Activated CD8-positive, alpha-beta memory T cell treated with anti-CD3 and anti-CD28 coated beads for 36 hours (primary cell): ENCODE results near the gene MPI. TPM values are rescaled to one million over a fixed set of nuclear protein-coding genes. Genes with fewer than 3 reads are reported as not detected.
"Not testable (repeated sequence)": the region's sequence is repeated elsewhere in the genome, so short reads cannot be mapped to it uniquely, and the experiment has no call there.

Experiments used
- CTCF ChIA-PET: fragments of 350-600 bp; sonication (Branson Sonifier 250); formaldehyde crosslinking; loops from one replicate; lab custom pipeline; 2021; ENCODE audit warnings: antibody characterized with exemption; lab: Charles Lee
- POLR2A ChIA-PET: fragments of 350-600 bp; sonication (Branson Sonifier 250); formaldehyde crosslinking; loops from one replicate; lab custom pipeline; 2021; ENCODE audit warnings: antibody characterized with exemption; lab: Charles Lee
- total RNA-seq, 2 experiments: library from RNA; stranded (reverse); gene quantifications; one replicate each; pipeline ENCODE4 v1.2.3, GENCODE V29; 2021

Gene MPI
- total RNA-seq, 2 experiments from 2014 or later = 62.3 to 64.6 TPM

GRCh38 chr15:74873756-74874424, 16.0 kb upstream of the MPI start:
- POLR2A ChIA-PET = interaction anchor here (1.1 kb wide), 1 partner anchor 16 kb away, joined by 4 read pairs; the partner anchor contains the start of gene MPI

GRCh38 chr15:74878273-74878672, 11.6 kb upstream of the MPI start:
- ChIA-PET POLR2A (no interaction called here), CTCF (interaction anchor here (0.7 kb wide), 1 partner anchor 14 kb away, joined by 3 read pairs; no protein-coding TSS in a partner anchor)

More at GRCh38 chr15:74873756-74874424, 16.0 kb upstream of the MPI start:
- CTCF ChIA-PET = interaction anchor here (0.7 kb wide), 1 partner anchor 320 kb away, joined by 4 read pairs; no protein-coding TSS in a partner anchor

GRCh38 chr15:74882528-74882927, 7.3 kb upstream of the MPI start:
- ChIA-PET POLR2A (no interaction called here), CTCF (interaction anchor here (1.2 to 1.5 kb wide), 3 partner anchors 19 to 114 kb away, joined by 4 to 5 read pairs (median 5); no protein-coding TSS in a partner anchor)

- POLR2A ChIA-PET = no interaction called here
- CTCF ChIA-PET = interaction anchor here (0.6 to 1.4 kb wide), 3 partner anchors 12 to 52 kb away, joined by 3 to 5 read pairs (median 3); no protein-coding TSS in a partner anchor
Observed at GRCh38 chr15:74884428-74885223, 5.2 kb upstream of the MPI start.

DNA sequence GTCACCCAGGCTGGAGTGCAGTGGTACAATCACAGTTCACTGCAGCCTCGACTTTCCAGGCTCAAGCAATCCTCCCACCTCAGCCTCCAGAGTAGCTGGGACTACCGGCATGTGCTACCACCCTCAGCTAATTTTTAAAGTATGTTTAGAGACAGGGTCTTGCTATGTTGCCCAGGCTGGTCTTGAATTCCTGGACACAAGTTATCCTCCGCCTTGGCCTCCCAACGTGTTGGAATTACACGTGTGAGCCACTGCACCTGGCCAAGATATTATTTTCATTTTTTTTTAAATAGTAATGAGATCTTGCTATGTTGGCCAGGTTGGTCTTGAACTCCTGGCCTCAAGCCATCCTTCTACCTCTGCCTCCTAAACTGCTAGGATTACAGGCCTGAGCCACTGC, 4.4 kb upstream of the MPI start:
- ChIA-PET POLR2A (interaction anchor here (0.7 kb wide), 1 partner anchor 73 kb away, joined by 3 read pairs; no protein-coding TSS in a partner anchor), CTCF (interaction anchor here (1.4 kb wide), 1 partner anchor 11 kb away, joined by 3 read pairs; no protein-coding TSS in a partner anchor)

GRCh38 chr15:74887537-74888193, 2.2 kb upstream of the MPI start:
- CTCF ChIA-PET = interaction anchor here (1.1 kb wide), 1 partner anchor 14 kb away, joined by 5 read pairs; no protein-coding TSS in a partner anchor
- POLR2A ChIA-PET = not testable (repeated sequence)

DNA sequence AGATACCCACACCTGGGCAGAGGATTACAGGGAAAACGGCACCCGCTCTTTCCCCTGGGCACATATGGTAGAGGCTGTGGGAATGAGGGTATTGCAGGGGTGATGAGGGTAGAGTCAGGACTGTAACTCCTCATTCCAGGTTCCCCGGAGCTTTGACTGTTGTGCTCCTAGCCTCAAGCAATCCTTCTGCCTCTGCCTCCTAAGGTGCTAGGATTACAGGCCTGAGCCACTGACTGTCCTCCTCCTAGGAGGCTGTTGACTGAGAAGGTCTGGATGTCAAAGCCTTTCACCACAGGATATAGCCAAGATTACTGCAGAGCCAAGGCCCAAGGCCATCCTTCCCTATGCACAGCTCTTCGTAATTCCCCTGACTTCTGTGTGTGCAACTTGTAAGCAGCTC, 1.1 kb upstream of the MPI start:
- POLR2A ChIA-PET = no interaction called here
- CTCF ChIA-PET = interaction anchor here (0.6 to 2.5 kb wide), 4 partner anchors 13 to 117 kb away, joined by 3 to 14 read pairs (median 5); no protein-coding TSS in a partner anchor

DNA sequence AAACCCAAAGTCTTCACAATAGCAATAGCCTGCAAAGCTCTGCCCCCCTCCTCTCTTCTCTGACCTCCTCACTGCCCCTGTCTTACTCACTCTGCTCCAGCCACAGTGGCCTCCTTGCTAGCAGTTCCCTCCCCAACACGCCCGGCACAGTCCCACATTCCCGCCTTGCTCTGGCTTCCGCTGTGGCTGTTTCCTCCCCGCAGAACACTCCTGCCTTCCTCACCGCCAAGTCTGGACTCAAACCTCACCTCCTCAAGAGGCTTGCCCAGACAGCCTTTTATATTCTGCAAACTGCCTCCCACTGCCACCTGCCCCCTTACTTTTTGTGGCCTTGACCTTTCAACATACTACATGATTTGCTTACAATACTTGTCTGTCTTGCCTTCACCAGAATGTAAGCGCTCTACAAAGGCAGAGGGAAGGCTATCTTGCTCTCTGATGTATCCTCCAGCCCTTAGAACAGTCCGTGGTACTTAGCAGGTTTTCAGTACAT, 406 bp upstream of the MPI start:
- ChIA-PET POLR2A (interaction anchor here (0.5 to 1.1 kb wide), 6 partner anchors 14 to 427 kb away, joined by 3 to 5 read pairs (median 3); partner anchors contain the start of genes FAM219B, RPP25 and SCAMP2), CTCF (interaction anchor here (1.0 to 3.7 kb wide), 5 partner anchors 12 to 257 kb away, joined by 3 to 24 read pairs (median 5); no protein-coding TSS in a partner anchor)

GRCh38 chr15:74890665-74890960, 771 bp downstream of the MPI start:
- ChIA-PET POLR2A (interaction anchor here (0.6 kb wide), 1 partner anchor 16 kb away, joined by 3 read pairs; the partner anchor contains the start of gene FAM219B), CTCF (interaction anchor here (1.2 to 3.7 kb wide), 4 partner anchors 10 to 21 kb away, joined by 5 to 24 read pairs (median 10); no protein-coding TSS in a partner anchor)

DNA sequence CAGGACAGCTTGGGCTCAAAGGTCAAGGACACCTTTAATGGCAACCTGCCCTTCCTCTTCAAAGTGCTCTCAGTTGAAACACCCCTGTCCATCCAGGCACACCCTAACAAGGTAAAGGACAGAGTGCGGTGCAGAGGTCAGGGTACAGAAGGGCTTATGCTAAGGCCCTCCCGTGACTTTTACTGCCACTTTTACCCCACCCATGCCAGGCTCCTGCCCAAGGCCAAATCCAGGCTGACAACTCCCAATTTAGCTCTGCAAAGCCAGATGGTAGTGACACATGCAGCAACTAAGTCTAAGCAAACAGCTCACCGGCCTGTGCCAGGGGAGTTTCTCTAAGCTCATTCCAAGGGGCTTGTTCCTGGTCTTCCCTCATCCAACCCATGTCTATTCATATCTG, 1.6 kb downstream of the MPI start:
- CTCF ChIA-PET = interaction anchor here (0.6 to 3.7 kb wide), 3 partner anchors 10 to 62 kb away, joined by 3 to 24 read pairs (median 7); no protein-coding TSS in a partner anchor
- POLR2A ChIA-PET = interaction anchor here (0.7 kb wide), 1 partner anchor 675 kb away, joined by 3 read pairs; no protein-coding TSS in a partner anchor

DNA sequence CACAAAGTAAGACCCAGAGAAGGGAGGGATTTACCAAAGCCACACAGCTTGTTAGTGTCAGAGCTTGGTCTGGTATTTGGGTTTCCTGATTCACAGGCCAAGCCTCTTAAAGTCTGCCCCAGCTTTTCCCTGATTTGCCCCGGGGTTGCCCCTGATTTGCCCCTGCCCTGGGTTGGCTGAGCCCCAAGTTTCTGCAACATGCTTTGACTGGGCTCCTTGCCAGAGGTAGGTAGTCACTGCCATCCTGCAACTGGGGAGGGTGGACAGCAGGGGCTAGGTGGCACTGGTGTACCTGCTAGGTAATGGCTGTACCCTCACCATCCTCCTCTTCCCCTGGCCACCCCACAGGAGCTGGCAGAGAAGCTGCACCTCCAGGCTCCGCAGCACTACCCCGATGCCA, 2.5 kb downstream of the MPI start:
- POLR2A ChIA-PET = interaction anchor here (0.5 kb wide), 1 partner anchor 13 kb away, joined by 8 read pairs; no protein-coding TSS in a partner anchor

DNA sequence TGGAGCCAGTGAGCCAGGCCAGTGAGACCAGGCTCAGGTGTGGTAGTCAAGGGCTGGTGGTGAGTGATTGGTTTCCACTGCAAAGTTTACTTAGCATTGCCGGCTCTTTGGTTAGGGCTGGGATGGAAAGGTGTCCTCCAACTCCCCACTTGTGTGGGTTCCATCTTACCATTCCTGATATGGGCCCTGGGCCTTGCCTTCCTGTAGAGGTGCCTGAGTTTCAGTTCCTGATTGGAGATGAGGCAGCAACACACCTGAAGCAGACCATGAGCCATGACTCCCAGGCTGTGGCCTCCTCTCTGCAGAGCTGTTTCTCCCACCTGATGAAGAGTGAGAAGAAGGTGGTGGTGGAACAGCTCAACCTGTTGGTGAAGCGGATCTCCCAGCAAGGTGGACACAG, 3.1 kb downstream of the MPI start:
- POLR2A ChIA-PET = no interaction called here
- CTCF ChIA-PET = interaction anchor here (3.7 kb wide), 1 partner anchor 8 kb away, joined by 24 read pairs; no protein-coding TSS in a partner anchor

More for the DNA sequence above, 2.5 kb downstream of the MPI start:
- CTCF ChIA-PET = interaction anchor here (0.6 to 3.7 kb wide), 2 partner anchors 9 to 63 kb away, joined by 3 to 24 read pairs; no protein-coding TSS in a partner anchor

DNA sequence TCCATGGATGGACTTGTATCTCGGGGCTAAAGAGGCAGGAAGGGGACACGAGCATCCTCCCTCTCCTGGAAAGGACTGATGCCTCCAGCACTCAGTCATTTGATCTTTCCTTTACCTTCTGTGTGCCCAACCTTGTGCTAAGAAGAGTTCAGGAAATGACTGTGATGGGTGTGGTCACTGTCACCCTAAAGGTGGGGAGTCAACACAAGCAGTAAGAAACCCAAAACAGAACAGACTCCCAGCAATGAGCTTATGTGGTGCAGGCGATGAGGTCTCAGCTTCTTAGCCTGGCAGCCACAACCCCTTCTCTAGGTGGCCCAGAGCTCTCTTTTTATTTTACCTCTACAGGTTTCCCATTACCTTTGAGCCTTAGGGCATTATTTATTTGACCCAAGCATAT, 3.8 kb downstream of the MPI start:
- POLR2A ChIA-PET = interaction anchor here (0.5 to 1.6 kb wide), 7 partner anchors 23 to 237 kb away, joined by 3 to 6 read pairs (median 5); no protein-coding TSS in a partner anchor
- CTCF ChIA-PET = interaction anchor here (0.7 to 1.5 kb wide), 4 partner anchors 9 to 190 kb away, joined by 3 to 4 read pairs (median 4); no protein-coding TSS in a partner anchor

DNA sequence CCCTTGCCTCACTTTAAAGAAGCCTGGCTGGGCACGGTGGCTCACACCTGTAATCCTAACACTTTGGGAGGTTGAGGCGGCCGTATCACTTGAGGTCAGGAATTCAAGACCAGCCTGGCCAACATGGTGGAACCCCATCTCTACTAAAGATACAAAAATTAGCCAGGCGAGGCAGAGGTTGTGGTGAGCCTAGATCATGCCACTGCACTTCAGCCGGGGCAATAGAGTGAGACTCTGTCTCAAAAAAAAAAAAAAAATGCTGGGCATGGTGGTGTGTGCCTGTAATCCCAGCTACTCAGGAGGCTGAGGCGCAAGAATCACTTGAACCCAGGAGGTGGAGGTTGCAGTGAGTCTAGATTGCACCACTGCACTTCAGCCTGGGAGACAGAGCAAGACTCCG, 4.5 kb downstream of the MPI start:
- POLR2A ChIA-PET = interaction anchor here (1.6 kb wide), 1 partner anchor 24 kb away, joined by 5 read pairs; no protein-coding TSS in a partner anchor
- CTCF ChIA-PET = interaction anchor here (1.3 to 1.5 kb wide), 3 partner anchors 8 to 122 kb away, joined by 3 to 4 read pairs (median 3); no protein-coding TSS in a partner anchor

- CTCF ChIA-PET = interaction anchor here (0.6 kb wide), 1 partner anchor 118 kb away, joined by 3 read pairs; no protein-coding TSS in a partner anchor
- POLR2A ChIA-PET = interaction anchor here (1.5 kb wide), 1 partner anchor 14 kb away, joined by 3 read pairs; no protein-coding TSS in a partner anchor
Observed at GRCh38 chr15:74895830-74896229, 6.0 kb downstream of the MPI start.

DNA sequence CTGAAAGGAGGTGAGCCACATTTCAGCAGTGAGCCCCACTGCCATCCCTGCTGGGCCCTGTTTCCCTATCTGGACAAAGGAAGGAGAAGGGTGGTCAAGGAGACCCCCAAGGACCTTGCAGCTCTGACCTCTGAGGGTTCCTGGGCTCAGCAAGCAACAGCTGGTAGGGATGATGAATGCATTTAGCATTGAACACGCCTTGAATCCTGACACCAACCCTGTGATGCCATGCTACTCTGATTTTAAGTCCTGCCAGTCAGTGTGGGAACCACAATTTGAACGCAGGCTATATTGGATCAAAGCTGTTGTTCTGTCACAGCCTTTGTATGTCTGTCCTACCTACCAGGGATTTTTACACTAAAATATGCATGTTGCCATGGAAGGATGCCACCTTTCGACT, 6.5 kb downstream of the MPI start:
- CTCF ChIA-PET = interaction anchor here (1.2 kb wide), 1 partner anchor 11 kb away, joined by 3 read pairs; no protein-coding TSS in a partner anchor
- POLR2A ChIA-PET = interaction anchor here (1.5 kb wide), 1 partner anchor 14 kb away, joined by 3 read pairs; no protein-coding TSS in a partner anchor

DNA sequence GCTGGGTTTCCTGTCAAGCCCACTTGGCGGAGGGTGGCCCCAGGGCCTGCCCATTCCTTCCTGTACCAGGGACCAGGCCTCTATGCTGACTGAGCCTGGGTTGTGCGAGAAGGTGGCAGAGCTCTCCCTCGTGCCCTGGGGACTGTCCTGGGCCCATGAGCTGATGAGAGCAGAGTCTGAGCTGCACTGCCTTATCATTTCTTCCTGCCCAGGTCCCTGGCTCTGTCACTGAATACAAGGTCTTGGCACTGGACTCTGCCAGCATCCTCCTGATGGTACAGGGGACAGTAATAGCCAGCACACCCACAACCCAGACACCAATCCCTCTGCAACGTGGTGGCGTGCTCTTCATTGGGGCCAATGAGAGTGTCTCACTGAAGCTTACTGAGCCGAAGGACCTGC, 7.5 kb downstream of the MPI start:
- CTCF ChIA-PET = interaction anchor here (0.5 to 1.2 kb wide), 2 partner anchors 12 to 20 kb away, joined by 3 read pairs; no protein-coding TSS in a partner anchor
- POLR2A ChIA-PET = interaction anchor here (0.9 to 1.7 kb wide), 2 partner anchors 9 to 120 kb away, joined by 3 to 7 read pairs; partner anchors contain the start of gene FAM219B
